ENCODE data around the gene PARD3.
"Not testable (repeated sequence)": the region's sequence is repeated elsewhere in the genome, so short reads cannot be mapped to it uniquely, and the experiment has no call there.

The PARD3 gene

GRCh38 chr10:34649385-34649784, 165.7 kb downstream of the PARD3 start:
- DNase-seq (ENCODE audit: low spot score in 2 of 2) = no peak
- H3K9me3 ChIP-seq = no peaks in the 10 kb centered on the region
- H3K4me3 ChIP-seq = no peak overlapping the region
- H3K4me1 ChIP-seq = peaks cover 26% of the 10 kb centered on the region
- no peaks in the 10 kb centered on the region for H3K36me3 ChIP-seq (replicated peaks)
- H3K27me3 ChIP-seq (ENCODE audit: low read depth) = no peaks in the 10 kb centered on the region
- in situ Hi-C loops (cut with MboI; ENCODE audit: low sequenced_read_pairs) = loop anchor here (25.0 kb wide), 1 partner anchor 1312 kb away; the partner anchor contains the start of gene NRP1

GRCh38 chr10:34648919-34649318, 166.2 kb downstream of the PARD3 start:
- Histone ChIP-seq H3K4me3 (no peak overlapping the region), H3K27me3 (ENCODE audit: low read depth) (no peaks in the 10 kb centered on the region), H3K4me1 (peaks cover 26% of the 10 kb centered on the region), H3K9me3 (no peaks in the 10 kb centered on the region), H3K36me3 (replicated peaks) (no peaks in the 10 kb centered on the region)
- in situ Hi-C loops (cut with MboI; ENCODE audit: low sequenced_read_pairs) = loop anchor here (25.0 kb wide), 1 partner anchor 1312 kb away; the partner anchor contains the start of gene NRP1
- DNase-seq (ENCODE audit: low spot score in 2 of 2) = no peak

GRCh38 chr10:34647875-34648865, 166.9 kb downstream of the PARD3 start:
- H3K4me1 ChIP-seq = peaks cover 26% of the 10 kb centered on the region
- H3K9me3 ChIP-seq = no peaks in the 10 kb centered on the region
- no peaks in the 10 kb centered on the region for H3K27me3 ChIP-seq (ENCODE audit: low read depth)
- no peak for DNase-seq (ENCODE audit: low spot score in 2 of 2)
- in situ Hi-C loops (cut with MboI; ENCODE audit: low sequenced_read_pairs) = loop anchor here (25.0 kb wide), 1 partner anchor 1311 kb away; the partner anchor contains the start of gene NRP1
- H3K36me3 ChIP-seq (replicated peaks) = no peaks in the 10 kb centered on the region
- no peak overlapping the region for H3K4me3 ChIP-seq

GRCh38 chr10:34647160-34647559, 167.9 kb downstream of the PARD3 start:
- in situ Hi-C loops (cut with MboI; ENCODE audit: low sequenced_read_pairs) = loop anchor here (25.0 kb wide), 1 partner anchor 1310 kb away; the partner anchor contains the start of gene NRP1
- DNase-seq (ENCODE audit: low spot score in 2 of 2) = no peak
- Histone ChIP-seq H3K27me3 (ENCODE audit: low read depth) (no peaks in the 10 kb centered on the region), H3K9me3 (no peaks in the 10 kb centered on the region), H3K36me3 (replicated peaks) (no peaks in the 10 kb centered on the region), H3K4me3 (no peak overlapping the region), H3K4me1 (peaks cover 19% of the 10 kb centered on the region)

GRCh38 chr10:34646331-34646730, 168.8 kb downstream of the PARD3 start:
- H3K36me3 ChIP-seq (replicated peaks) = no peaks in the 10 kb centered on the region
- no peak overlapping the region for H3K4me3 ChIP-seq
- H3K4me1 ChIP-seq = peaks cover 14% of the 10 kb centered on the region
- DNase-seq (ENCODE audit: low spot score in 2 of 2) = no peak
- no peaks in the 10 kb centered on the region for H3K9me3 ChIP-seq
- in situ Hi-C loops (cut with MboI; ENCODE audit: low sequenced_read_pairs) = loop anchor here (25.0 kb wide), 1 partner anchor 1309 kb away; the partner anchor contains the start of gene NRP1
- no peaks in the 10 kb centered on the region for H3K27me3 ChIP-seq (ENCODE audit: low read depth)

GRCh38 chr10:34644815-34645214, 170.3 kb downstream of the PARD3 start:
- DNase-seq (ENCODE audit: low spot score in 2 of 2); H3K9me3 ChIP-seq; H3K36me3 ChIP-seq (replicated peaks); H3K4me1 ChIP-seq; H3K27me3 ChIP-seq (ENCODE audit: low read depth); H3K4me3 ChIP-seq: not testable (repeated sequence)
- in situ Hi-C loops (cut with MboI; ENCODE audit: low sequenced_read_pairs) = loop anchor here (25.0 kb wide), 1 partner anchor 1308 kb away; the partner anchor contains the start of gene NRP1

- in situ Hi-C loops (cut with MboI; ENCODE audit: low sequenced_read_pairs) = loop anchor here (25.0 kb wide), 1 partner anchor 1307 kb away; the partner anchor contains the start of gene NRP1
- Histone ChIP-seq H3K27me3 (ENCODE audit: low read depth) (no peaks in the 10 kb centered on the region), H3K36me3 (replicated peaks) (no peaks in the 10 kb centered on the region), H3K4me1 (peaks cover 6% of the 10 kb centered on the region), H3K4me3 (no peak overlapping the region), H3K9me3 (no peaks in the 10 kb centered on the region)
- DNase-seq (ENCODE audit: low spot score in 2 of 2) = no peak
Observed at GRCh38 chr10:34644224-34644623, 170.9 kb downstream of the PARD3 start.

- DNase-seq (ENCODE audit: low spot score in 2 of 2) = no peak
- Histone ChIP-seq H3K27me3 (ENCODE audit: low read depth) (no peaks in the 10 kb centered on the region), H3K4me3 (no peak overlapping the region), H3K36me3 (replicated peaks) (no peaks in the 10 kb centered on the region), H3K9me3 (no peaks in the 10 kb centered on the region), H3K4me1 (peaks cover 6% of the 10 kb centered on the region)
- in situ Hi-C loops (cut with MboI; ENCODE audit: low sequenced_read_pairs) = loop anchor here (25.0 kb wide), 1 partner anchor 1306 kb away; the partner anchor contains the start of gene NRP1
Observed at GRCh38 chr10:34643620-34644019, 171.5 kb downstream of the PARD3 start.

GRCh38 chr10:34641913-34642558, 173.1 kb downstream of the PARD3 start:
- H3K36me3 ChIP-seq (replicated peaks) = no peaks in the 10 kb centered on the region
- in situ Hi-C loops (cut with MboI; ENCODE audit: low sequenced_read_pairs) = loop anchor here (25.0 kb wide), 1 partner anchor 1305 kb away; the partner anchor contains the start of gene NRP1

GRCh38 chr10:34641147-34641912, 173.8 kb downstream of the PARD3 start:
- no peak for DNase-seq (ENCODE audit: low spot score in 2 of 2)
- Histone ChIP-seq H3K36me3 (replicated peaks) (no peaks in the 10 kb centered on the region), H3K27me3 (ENCODE audit: low read depth) (no peaks in the 10 kb centered on the region), H3K4me3 (no peak overlapping the region), H3K4me1 (peaks cover 15% of the 10 kb centered on the region), H3K9me3 (no peaks in the 10 kb centered on the region)
- in situ Hi-C loops (cut with MboI; ENCODE audit: low sequenced_read_pairs) = loop anchor here (25.0 kb wide), 1 partner anchor 1304 kb away; the partner anchor contains the start of gene NRP1

More at GRCh38 chr10:34641913-34642558, 173.1 kb downstream of the PARD3 start:
- Histone ChIP-seq H3K4me1 (peaks cover 14% of the 10 kb centered on the region), H3K9me3 (no peaks in the 10 kb centered on the region), H3K27me3 (ENCODE audit: low read depth) (no peaks in the 10 kb centered on the region), H3K4me3 (no peak overlapping the region)
- no peak for DNase-seq (ENCODE audit: low spot score in 2 of 2)

- no peaks in the 10 kb centered on the region for H3K27me3 ChIP-seq (ENCODE audit: low read depth)
- in situ Hi-C loops (cut with MboI; ENCODE audit: low sequenced_read_pairs) = loop anchor here (25.0 kb wide), 1 partner anchor 1301 kb away; the partner anchor contains the start of gene NRP1
- peak; percentile 54 to 87 for DNase-seq (ENCODE audit: low spot score in 2 of 2)
- H3K9me3 ChIP-seq = no peaks in the 10 kb centered on the region
- no peaks in the 10 kb centered on the region for H3K36me3 ChIP-seq (replicated peaks)
- peaks cover 15% of the 10 kb centered on the region for H3K4me1 ChIP-seq
- no peak overlapping the region for H3K4me3 ChIP-seq
Observed at GRCh38 chr10:34638406-34639054, 176.6 kb downstream of the PARD3 start.

- Histone ChIP-seq H3K4me1 (peaks cover 9% of the 10 kb centered on the region), H3K36me3 (replicated peaks) (no peaks in the 10 kb centered on the region), H3K27me3 (ENCODE audit: low read depth) (no peaks in the 10 kb centered on the region), H3K9me3 (no peaks in the 10 kb centered on the region), H3K4me3 (no peak overlapping the region)
- DNase-seq (ENCODE audit: low spot score in 2 of 2) = peak; percentile 42 to 84
- in situ Hi-C loops (cut with MboI; ENCODE audit: low sequenced_read_pairs) = loop anchor here (25.0 kb wide), 1 partner anchor 1300 kb away; the partner anchor contains the start of gene NRP1
Observed at GRCh38 chr10:34637418-34637911, 177.6 kb downstream of the PARD3 start.
